ENCODE measurements around the gene NDUFS1.
"Not testable (repeated sequence)": the region's sequence is repeated elsewhere in the genome, so short reads cannot be mapped to it uniquely, and the experiment has no call there.

NDUFS1 gene

GRCh38 chr2:206098471-206098870, 60.8 kb downstream of the NDUFS1 start:
- no peak for DNase-seq (ENCODE audit: low spot score)

GRCh38 chr2:206096876-206097275, 62.4 kb downstream of the NDUFS1 start:
- DNase-seq (ENCODE audit: low spot score) = no peak

- DNase-seq (ENCODE audit: low spot score) = no peak
These were observed 63.5 kb downstream of the NDUFS1 start for GRCh38 chr2:206095536-206096332.

- no peak for DNase-seq (ENCODE audit: low spot score)
These were observed 66.9 kb downstream of the NDUFS1 start for GRCh38 chr2:206092297-206092696.

GRCh38 chr2:206088248-206088647, 71.0 kb downstream of the NDUFS1 start:
- no peak for DNase-seq (ENCODE audit: low spot score)

GRCh38 chr2:206086716-206087350, 72.4 kb downstream of the NDUFS1 start:
- no peak for DNase-seq (ENCODE audit: low spot score)

- peak; percentile 80 for DNase-seq (ENCODE audit: low spot score)
These were observed 73.3 kb downstream of the NDUFS1 start, which contains the start of gene INO80D for GRCh38 chr2:206085742-206086445. INO80D (minus strand) TSS chr2:206086174; CDS start chr2:206063016, 23,158 bp downstream.

GRCh38 chr2:206084870-206085741, 74.1 kb downstream of the NDUFS1 start:
- DNase-seq (ENCODE audit: low spot score) = peak; percentile 70

GRCh38 chr2:206084439-206084869, 74.8 kb downstream of the NDUFS1 start:
- peak; percentile 47 for DNase-seq (ENCODE audit: low spot score)

- DNase-seq (ENCODE audit: low spot score) = no peak
These were observed 75.4 kb downstream of the NDUFS1 start for GRCh38 chr2:206083602-206084438.

- no peak for DNase-seq (ENCODE audit: low spot score)
These were observed 76.9 kb downstream of the NDUFS1 start for GRCh38 chr2:206082298-206082843.

- no peak for DNase-seq (ENCODE audit: low spot score)
These were observed 78.3 kb downstream of the NDUFS1 start for GRCh38 chr2:206080927-206081326.

GRCh38 chr2:206079699-206080465, 79.4 kb downstream of the NDUFS1 start:
- no peak for DNase-seq (ENCODE audit: low spot score)

- DNase-seq (ENCODE audit: low spot score) = not testable (repeated sequence)
These were observed 81.4 kb downstream of the NDUFS1 start for GRCh38 chr2:206077879-206078278.

- DNase-seq (ENCODE audit: low spot score) = no peak
These were observed 84.1 kb downstream of the NDUFS1 start for GRCh38 chr2:206075113-206075512.

GRCh38 chr2:206071807-206072206, 87.4 kb downstream of the NDUFS1 start:
- DNase-seq (ENCODE audit: low spot score) = no peak

GRCh38 chr2:206069417-206069816, 89.8 kb downstream of the NDUFS1 start:
- no peak for DNase-seq (ENCODE audit: low spot score)

- DNase-seq (ENCODE audit: low spot score) = no peak
These were observed 91.0 kb downstream of the NDUFS1 start for GRCh38 chr2:206068207-206068606.
